AG09319 (cell line): Measurements from ENCODE around the gene CAPN15.
"Not testable (repeated sequence)": the region's sequence is repeated elsewhere in the genome, so short reads cannot be mapped to it uniquely, and the experiment has no call there.

Experiments
- DNase-seq: peaks from one replicate; pipeline ENCODE4 v3.0.0-alpha.2; 2010; ENCODE audit warnings: low read depth; ENCODE audit errors: extremely low read depth
- TF ChIP-seq, protein P1 (sequence below): IDR thresholded peaks from 2 replicates; pipeline ENCODE4 v1.5.1; 2011; ENCODE audit warnings: low read depth, mild to moderate bottlenecking, inconsistent platforms, low read length, moderate library complexity

CAPN15 gene

DNA sequence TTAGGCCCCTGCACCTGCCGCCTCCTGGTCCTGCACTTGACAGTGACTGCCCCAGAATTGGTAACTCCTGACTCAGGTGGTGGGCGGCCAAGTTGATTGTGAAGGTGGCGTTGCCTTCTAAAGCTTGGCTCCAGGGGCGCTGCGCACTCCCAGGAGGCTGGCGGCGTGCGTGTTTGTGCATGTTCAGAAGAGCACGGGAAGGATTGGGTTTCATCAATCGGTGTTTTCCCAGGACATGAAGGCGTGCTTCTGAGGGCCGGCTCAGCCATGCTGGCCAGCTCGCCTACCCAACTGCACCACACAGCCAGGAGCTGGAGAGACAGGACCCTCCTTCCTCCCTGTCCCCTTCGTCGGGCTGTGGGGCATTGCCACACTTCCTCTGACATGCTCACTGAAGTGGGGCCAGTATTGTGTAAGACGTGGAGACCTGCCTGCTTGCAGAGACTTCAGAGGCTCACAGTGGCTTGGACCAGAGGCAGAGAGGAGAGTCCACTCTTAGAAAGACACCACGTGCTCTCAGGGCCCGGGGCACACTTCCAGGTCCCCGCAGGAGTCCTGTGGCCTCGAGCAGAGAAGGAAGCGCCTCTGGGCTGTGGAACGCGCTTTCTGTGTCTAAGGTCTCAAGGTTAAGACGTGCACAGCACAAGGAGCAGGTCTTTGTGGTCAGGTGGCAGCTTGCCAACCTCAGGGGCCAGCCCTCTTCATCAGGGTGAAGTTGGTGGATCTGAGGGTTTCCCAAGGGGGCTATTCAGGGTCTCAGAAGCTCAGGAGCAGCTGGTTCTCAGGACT is 65.2 kb downstream of the CAPN15 start:
- TF ChIP-seq, protein P1, sequence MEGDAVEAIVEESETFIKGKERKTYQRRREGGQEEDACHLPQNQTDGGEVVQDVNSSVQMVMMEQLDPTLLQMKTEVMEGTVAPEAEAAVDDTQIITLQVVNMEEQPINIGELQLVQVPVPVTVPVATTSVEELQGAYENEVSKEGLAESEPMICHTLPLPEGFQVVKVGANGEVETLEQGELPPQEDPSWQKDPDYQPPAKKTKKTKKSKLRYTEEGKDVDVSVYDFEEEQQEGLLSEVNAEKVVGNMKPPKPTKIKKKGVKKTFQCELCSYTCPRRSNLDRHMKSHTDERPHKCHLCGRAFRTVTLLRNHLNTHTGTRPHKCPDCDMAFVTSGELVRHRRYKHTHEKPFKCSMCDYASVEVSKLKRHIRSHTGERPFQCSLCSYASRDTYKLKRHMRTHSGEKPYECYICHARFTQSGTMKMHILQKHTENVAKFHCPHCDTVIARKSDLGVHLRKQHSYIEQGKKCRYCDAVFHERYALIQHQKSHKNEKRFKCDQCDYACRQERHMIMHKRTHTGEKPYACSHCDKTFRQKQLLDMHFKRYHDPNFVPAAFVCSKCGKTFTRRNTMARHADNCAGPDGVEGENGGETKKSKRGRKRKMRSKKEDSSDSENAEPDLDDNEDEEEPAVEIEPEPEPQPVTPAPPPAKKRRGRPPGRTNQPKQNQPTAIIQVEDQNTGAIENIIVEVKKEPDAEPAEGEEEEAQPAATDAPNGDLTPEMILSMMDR: no peak
- DNase-seq: no peak

DNA sequence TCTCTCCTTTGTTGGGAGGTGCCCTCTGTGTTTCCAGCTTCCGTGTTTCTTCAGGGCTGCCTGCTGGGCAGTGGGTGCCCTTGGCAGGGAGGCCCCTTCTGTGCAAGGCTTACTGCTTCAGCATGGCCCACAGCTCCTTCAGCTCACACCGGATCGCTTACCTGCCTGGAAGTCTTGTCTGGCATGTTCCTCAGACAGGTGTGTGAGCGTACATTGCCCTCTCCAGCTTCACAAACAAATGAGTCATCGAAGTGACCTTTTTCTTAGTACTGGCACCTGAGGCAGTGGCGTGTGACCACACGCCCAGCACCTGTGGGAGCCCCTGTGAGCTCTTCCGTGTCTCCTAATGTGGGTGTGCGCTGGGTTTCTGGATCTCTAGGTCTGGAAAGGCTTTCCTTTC is 65.9 kb downstream of the CAPN15 start:
- TF ChIP-seq, protein P1: no peak
- no peak for DNase-seq

DNA sequence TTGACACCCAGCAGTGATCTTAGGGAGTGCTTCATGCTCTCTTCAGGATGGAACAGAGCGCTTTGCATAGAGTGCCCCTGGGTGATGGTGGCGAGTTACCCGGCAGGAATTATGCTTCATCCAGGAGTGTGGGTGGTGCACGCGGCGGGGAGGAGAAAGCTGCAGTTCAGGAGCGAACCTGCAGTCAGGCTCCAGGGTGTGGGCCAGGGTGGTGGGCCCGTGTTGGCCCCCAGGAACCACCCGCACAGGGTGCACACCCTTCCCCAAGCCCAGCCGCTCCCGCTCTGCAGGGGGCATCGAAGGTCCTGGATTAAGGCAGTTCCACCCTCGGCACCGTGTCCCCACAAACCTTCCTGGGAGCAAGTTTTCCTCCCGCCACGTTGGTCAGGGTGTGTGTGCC is 66.3 kb downstream of the CAPN15 start:
- no peak for DNase-seq
- TF ChIP-seq, protein P1: no peak

DNA sequence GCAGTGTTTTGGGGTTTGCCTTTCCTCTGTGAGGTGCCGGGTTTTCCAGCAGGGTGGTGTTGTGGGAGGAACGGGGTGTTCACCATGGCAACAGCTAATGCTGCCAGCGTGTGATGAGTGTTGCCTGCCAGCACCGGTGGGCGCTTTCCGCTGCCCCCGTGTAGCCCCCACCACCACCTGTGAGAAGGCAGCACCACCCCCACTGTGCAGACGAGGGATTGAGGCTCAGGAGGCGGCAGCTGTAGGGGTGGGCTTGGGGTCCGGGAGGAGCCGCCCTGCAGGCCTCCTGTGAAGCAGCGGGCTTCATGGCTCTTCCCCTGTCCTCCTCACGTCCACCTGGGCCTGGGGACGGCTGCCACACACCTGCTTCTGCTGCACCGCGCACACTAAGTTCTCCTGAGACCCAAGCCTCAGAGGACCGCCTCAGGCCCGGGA is 67.6 kb downstream of the CAPN15 start:
- TF ChIP-seq, protein P1: no peak
- DNase-seq: no peak

DNA sequence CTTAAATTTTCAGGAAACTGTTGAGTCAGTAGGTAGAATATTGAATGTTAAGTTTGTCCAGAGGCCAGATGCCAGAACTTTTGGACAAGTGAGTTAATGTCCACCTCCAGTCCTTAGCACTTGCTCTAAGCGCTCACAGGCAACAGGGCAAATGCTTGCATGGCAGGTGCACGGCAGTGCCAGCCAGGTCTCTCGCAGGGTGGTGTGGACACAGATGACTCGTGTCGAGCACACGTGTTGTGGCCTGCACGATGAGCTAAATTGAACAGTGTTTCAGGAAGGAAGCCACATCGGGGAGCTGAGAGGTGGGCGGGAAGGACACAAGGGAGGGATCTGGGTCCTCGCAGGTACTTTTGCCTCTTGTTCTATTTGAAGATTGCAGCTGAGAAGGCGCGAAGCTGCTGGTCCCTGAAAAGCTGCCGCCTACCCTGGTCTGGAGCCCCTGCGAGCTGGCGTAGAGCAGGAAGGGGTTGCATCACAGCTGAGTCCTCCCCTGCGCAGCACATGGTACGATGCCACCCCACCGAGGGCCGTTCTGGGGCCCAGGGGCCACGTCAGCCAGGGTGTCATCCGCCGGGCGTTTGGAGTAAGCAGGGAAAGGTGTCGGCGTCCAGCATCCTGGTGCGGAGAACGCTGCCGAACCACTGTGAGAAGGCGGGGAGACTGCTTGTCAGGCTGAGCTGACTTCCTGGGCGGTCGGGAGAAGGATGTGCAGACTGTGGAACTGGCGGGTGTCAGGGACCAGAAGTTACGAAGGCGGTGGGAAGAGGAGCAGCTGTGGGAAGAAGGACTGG is 68.6 kb downstream of the CAPN15 start:
- no peak for DNase-seq
- TF ChIP-seq, protein P1: no peak

DNA sequence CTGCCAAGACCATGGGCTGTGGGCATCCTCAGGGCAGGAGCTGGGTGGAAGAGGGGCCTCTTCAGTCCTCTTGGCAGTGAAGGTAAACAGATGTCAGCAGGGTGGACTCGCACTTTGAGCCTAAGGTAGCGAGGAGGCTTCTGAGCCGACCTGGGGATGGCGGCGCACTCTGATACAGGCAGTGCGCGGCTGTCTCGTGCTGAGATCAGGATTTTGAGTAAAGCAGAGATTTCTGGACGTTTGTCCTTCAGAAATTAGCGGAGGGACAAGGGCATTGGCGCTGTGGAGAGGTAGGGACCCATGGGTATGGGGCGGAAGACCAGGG is 69.2 kb downstream of the CAPN15 start:
- TF ChIP-seq, protein P1: no peak
- DNase-seq: no peak

DNA sequence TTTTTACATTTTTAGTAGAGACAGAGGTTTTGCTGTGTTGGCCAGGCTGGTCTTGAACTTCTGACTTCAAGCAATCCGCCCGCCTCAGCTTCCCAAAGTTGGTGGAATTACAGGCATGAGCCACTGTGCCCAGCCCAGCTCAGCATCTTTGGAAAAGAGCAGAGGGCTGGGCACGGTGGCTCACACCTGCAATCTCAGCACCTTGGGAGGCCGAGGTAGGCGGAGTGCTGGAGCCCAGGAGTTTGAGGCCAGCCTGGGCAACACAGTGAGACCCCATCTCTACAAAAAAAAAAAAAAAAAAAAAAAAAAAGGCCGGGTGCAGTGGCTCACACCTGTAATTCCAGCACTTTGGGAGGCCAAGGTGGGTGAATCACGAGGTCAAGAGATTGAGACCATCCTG is 70.1 kb downstream of the CAPN15 start:
- not testable (repeated sequence) for DNase-seq
